T-helper 1 cell treated with Interleukin-12 subunit alpha and Interleukin-12 subunit beta and Interleukin-4 antibody, amounts not matched to agents 30 μg/mL and 1 μg/mL, for 36 hours (primary cell): ENCODE results near the gene LCP2.

Experiments
- H3K27ac Mint-ChIP-seq: one replicate; pipeline ENCODE4 v1.8.0; 2021; ENCODE audit warnings: mild to moderate bottlenecking, mixed read lengths
- H3K27me3 Mint-ChIP-seq: one replicate; pipeline ENCODE4 v1.8.0; 2021; ENCODE audit warnings: low read depth, mixed read lengths
- H3K36me3 Mint-ChIP-seq: one replicate; pipeline ENCODE4 v1.8.0; 2021; ENCODE audit warnings: low read depth, mixed read lengths
- H3K4me1 Mint-ChIP-seq: one replicate; pipeline ENCODE4 v1.8.0; 2021; ENCODE audit warnings: low read depth, mixed read lengths
- H3K4me3 Mint-ChIP-seq: one replicate; pipeline ENCODE4 v1.8.0; 2021; ENCODE audit warnings: mild to moderate bottlenecking, moderate library complexity, mixed read lengths
- H3K9me3 Mint-ChIP-seq: one replicate; pipeline ENCODE4 v1.8.0; 2021; ENCODE audit warnings: mixed read lengths

LCP2 gene

DNA sequence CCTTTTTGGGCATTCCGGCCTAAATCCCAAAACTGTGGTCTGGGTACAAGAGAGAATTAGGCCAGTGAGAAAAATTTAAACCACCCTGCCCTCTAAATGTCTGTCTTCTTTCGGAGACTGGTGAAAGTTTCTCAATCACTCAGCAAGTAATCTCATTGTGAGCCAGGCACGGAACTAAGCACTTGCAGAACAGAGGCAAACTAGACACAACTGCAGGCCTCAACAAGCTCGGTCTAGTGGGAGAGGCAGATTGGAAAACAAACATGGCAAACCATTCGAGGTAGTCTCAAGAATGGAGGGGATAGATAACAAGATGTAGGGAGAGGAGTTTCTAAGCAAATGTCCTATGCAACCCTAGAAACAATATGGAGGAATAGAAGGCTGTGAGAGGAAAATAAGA is 73.7 kb downstream of the LCP2 start:
- Mint-ChIP-seq H3K4me3 (no peak overlapping the region), H3K4me1 (peaks cover 6% of the 10 kb centered on the region), H3K27ac (no peak overlapping the region), H3K27me3 (no peaks in the 10 kb centered on the region), H3K36me3 (peaks cover 3% of the 10 kb centered on the region), H3K9me3 (no peaks in the 10 kb centered on the region)

GRCh38 chr5:170223360-170223759 is 74.2 kb downstream of the LCP2 start:
- Mint-ChIP-seq H3K27ac (no peak overlapping the region), H3K4me3 (no peak overlapping the region), H3K27me3 (no peaks in the 10 kb centered on the region), H3K9me3 (no peaks in the 10 kb centered on the region), H3K4me1 (peaks cover 6% of the 10 kb centered on the region), H3K36me3 (peaks cover 3% of the 10 kb centered on the region)

- H3K36me3 Mint-ChIP-seq = peaks cover 3% of the 10 kb centered on the region
- peaks cover 3% of the 10 kb centered on the region for H3K4me1 Mint-ChIP-seq
- no peak overlapping the region for H3K27ac Mint-ChIP-seq
Measured at GRCh38 chr5:170221327-170221741, 76.2 kb downstream of the LCP2 start.

GRCh38 chr5:170220191-170220590 is 77.4 kb downstream of the LCP2 start:
- no peaks in the 10 kb centered on the region for H3K9me3 Mint-ChIP-seq
- no peak overlapping the region for H3K4me3 Mint-ChIP-seq
- H3K36me3 Mint-ChIP-seq = no peaks in the 10 kb centered on the region

More at GRCh38 chr5:170221327-170221741, 76.2 kb downstream of the LCP2 start:
- no peaks in the 10 kb centered on the region for H3K9me3 Mint-ChIP-seq
- no peak overlapping the region for H3K4me3 Mint-ChIP-seq
- no peaks in the 10 kb centered on the region for H3K27me3 Mint-ChIP-seq

GRCh38 chr5:170219615-170220014 is 78.0 kb downstream of the LCP2 start:
- Mint-ChIP-seq H3K27ac (no peak overlapping the region), H3K4me3 (no peak overlapping the region), H3K9me3 (no peaks in the 10 kb centered on the region), H3K4me1 (no peaks in the 10 kb centered on the region), H3K27me3 (no peaks in the 10 kb centered on the region), H3K36me3 (no peaks in the 10 kb centered on the region)

More at GRCh38 chr5:170220191-170220590, 77.4 kb downstream of the LCP2 start:
- Mint-ChIP-seq H3K27ac (no peak overlapping the region), H3K27me3 (no peaks in the 10 kb centered on the region), H3K4me1 (no peaks in the 10 kb centered on the region)

DNA sequence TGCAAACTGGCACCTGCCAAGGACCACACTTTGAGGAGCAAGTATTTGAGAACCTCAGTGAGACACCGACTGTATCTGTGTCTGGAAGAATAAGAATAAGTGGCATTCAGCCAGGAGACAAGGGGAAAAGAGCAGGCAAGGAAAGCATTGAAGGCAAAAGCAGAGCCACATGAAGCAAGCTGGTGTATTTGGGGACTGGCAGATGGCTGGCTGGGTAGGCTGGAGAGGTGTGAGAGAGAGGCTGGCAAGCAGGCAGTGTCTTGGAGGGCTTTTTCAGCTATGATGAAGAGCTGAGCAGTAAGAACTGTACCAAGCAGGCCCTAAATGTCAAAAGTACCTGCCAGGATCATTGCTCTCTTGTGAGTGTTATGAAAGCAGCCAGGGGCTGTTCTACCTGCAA is 78.9 kb downstream of the LCP2 start:
- Mint-ChIP-seq H3K9me3 (no peaks in the 10 kb centered on the region), H3K4me3 (no peak overlapping the region), H3K27ac (no peak overlapping the region), H3K27me3 (peaks cover 4% of the 10 kb centered on the region), H3K36me3 (no peaks in the 10 kb centered on the region), H3K4me1 (no peaks in the 10 kb centered on the region)

DNA sequence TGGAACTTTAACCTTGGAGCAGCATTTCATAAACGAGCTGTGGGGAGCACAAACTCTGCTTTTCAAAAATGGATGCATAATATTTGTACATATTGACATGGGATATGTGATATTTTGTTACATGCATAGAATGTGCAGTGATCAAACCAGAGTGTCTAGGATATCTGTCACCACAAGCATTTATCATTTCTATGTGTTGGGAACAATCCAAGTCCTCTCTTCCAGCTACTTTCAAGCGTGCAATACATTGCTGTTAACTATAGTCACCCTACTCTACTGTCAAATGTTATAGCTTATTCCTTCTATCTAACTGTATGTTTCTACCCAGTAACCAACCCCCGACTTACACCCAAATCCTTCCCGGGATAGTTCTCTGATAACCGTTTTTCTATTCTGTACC is 79.7 kb downstream of the LCP2 start:
- Mint-ChIP-seq H3K36me3 (no peaks in the 10 kb centered on the region), H3K27ac (no peak overlapping the region), H3K4me3 (no peak overlapping the region), H3K9me3 (no peaks in the 10 kb centered on the region), H3K27me3 (peaks cover 9% of the 10 kb centered on the region), H3K4me1 (no peaks in the 10 kb centered on the region)

GRCh38 chr5:170216257-170216864 is 81.2 kb downstream of the LCP2 start:
- H3K36me3 Mint-ChIP-seq = no peaks in the 10 kb centered on the region
- no peaks in the 10 kb centered on the region for H3K9me3 Mint-ChIP-seq
- no peak overlapping the region for H3K27ac Mint-ChIP-seq
- H3K27me3 Mint-ChIP-seq = peaks cover 19% of the 10 kb centered on the region
- no peaks in the 10 kb centered on the region for H3K4me1 Mint-ChIP-seq
- no peak overlapping the region for H3K4me3 Mint-ChIP-seq

GRCh38 chr5:170211575-170212334 is 85.8 kb downstream of the LCP2 start:
- Mint-ChIP-seq H3K36me3 (no peaks in the 10 kb centered on the region), H3K9me3 (no peaks in the 10 kb centered on the region), H3K27me3 (peaks cover 45% of the 10 kb centered on the region), H3K27ac (no peak overlapping the region), H3K4me3 (no peak overlapping the region), H3K4me1 (no peaks in the 10 kb centered on the region)

GRCh38 chr5:170206958-170207357 is 90.6 kb downstream of the LCP2 start:
- Mint-ChIP-seq H3K4me1 (no peaks in the 10 kb centered on the region), H3K27me3 (peaks cover 32% of the 10 kb centered on the region), H3K36me3 (no peaks in the 10 kb centered on the region), H3K27ac (no peak overlapping the region), H3K4me3 (no peak overlapping the region), H3K9me3 (no peaks in the 10 kb centered on the region)

GRCh38 chr5:170206216-170206615 is 91.4 kb downstream of the LCP2 start:
- Mint-ChIP-seq H3K36me3 (no peaks in the 10 kb centered on the region), H3K27ac (no peak overlapping the region), H3K27me3 (peaks cover 28% of the 10 kb centered on the region), H3K9me3 (no peaks in the 10 kb centered on the region), H3K4me3 (no peak overlapping the region), H3K4me1 (no peaks in the 10 kb centered on the region)

GRCh38 chr5:170204202-170204601 is 93.4 kb downstream of the LCP2 start:
- Mint-ChIP-seq H3K36me3 (no peaks in the 10 kb centered on the region), H3K27ac (no peak overlapping the region), H3K4me1 (no peaks in the 10 kb centered on the region)

GRCh38 chr5:170202117-170202516 is 95.5 kb downstream of the LCP2 start:
- H3K4me3 Mint-ChIP-seq = no peak overlapping the region
- H3K27me3 Mint-ChIP-seq = peaks cover 12% of the 10 kb centered on the region
- no peaks in the 10 kb centered on the region for H3K36me3 Mint-ChIP-seq
- H3K27ac Mint-ChIP-seq = no peak overlapping the region
- no peaks in the 10 kb centered on the region for H3K9me3 Mint-ChIP-seq
- no peaks in the 10 kb centered on the region for H3K4me1 Mint-ChIP-seq

More at GRCh38 chr5:170204202-170204601, 93.4 kb downstream of the LCP2 start:
- Mint-ChIP-seq H3K4me3 (no peak overlapping the region), H3K9me3 (no peaks in the 10 kb centered on the region), H3K27me3 (peaks cover 16% of the 10 kb centered on the region)

- no peak overlapping the region for H3K27ac Mint-ChIP-seq
- no peaks in the 10 kb centered on the region for H3K4me1 Mint-ChIP-seq
Measured at GRCh38 chr5:170201311-170201710, 96.3 kb downstream of the LCP2 start.

GRCh38 chr5:170200876-170201275 is 96.7 kb downstream of the LCP2 start:
- no peak overlapping the region for H3K27ac Mint-ChIP-seq
- no peaks in the 10 kb centered on the region for H3K36me3 Mint-ChIP-seq
- H3K9me3 Mint-ChIP-seq = no peaks in the 10 kb centered on the region
- H3K4me3 Mint-ChIP-seq = no peak overlapping the region
- H3K4me1 Mint-ChIP-seq = no peaks in the 10 kb centered on the region
- H3K27me3 Mint-ChIP-seq = peaks cover 16% of the 10 kb centered on the region

More at GRCh38 chr5:170201311-170201710, 96.3 kb downstream of the LCP2 start:
- no peaks in the 10 kb centered on the region for H3K36me3 Mint-ChIP-seq
- H3K9me3 Mint-ChIP-seq = no peaks in the 10 kb centered on the region
- H3K27me3 Mint-ChIP-seq = peaks cover 16% of the 10 kb centered on the region
- no peak overlapping the region for H3K4me3 Mint-ChIP-seq
